22Rv1 (cell line): ENCODE measurements around the gene KCNH5.

Experiments used
- H3K27ac ChIP-seq: fragments of 450-650 bp; 2 replicates; pipeline ENCODE4 v1.5.1; 2017
- CTCF ChIP-seq: fragments of 450-650 bp; IDR thresholded peaks from 2 replicates; pipeline ENCODE4 v1.5.1; 2017; ENCODE audit warnings: mild to moderate bottlenecking
- ZFX ChIP-seq: fragments of 450-650 bp; IDR thresholded peaks from 2 replicates; pipeline ENCODE4 v1.6.1; 2017; ENCODE audit warnings: antibody characterized with exemption, borderline replicate concordance

The KCNH5 gene

GRCh38 chr14:63045234-63045611 is at the start of gene KCNH5:
TSS of gene KCNH5 (minus strand) at chr14:63045458. CDS start at chr14:63045186, 272 bp downstream.
- no peak within 1 kb of the TSS for H3K27ac ChIP-seq
- TF ChIP-seq CTCF (no peak), ZFX (no peak)

- H3K27ac ChIP-seq = no peak overlapping the region
- TF ChIP-seq ZFX (no peak), CTCF (no peak)
Measured at GRCh38 chr14:63091394-63091996, 46.2 kb upstream of the KCNH5 start.

GRCh38 chr14:63088865-63089264 is 43.6 kb upstream of the KCNH5 start:
- TF ChIP-seq ZFX (no peak), CTCF (no peak)
- no peak overlapping the region for H3K27ac ChIP-seq

- TF ChIP-seq ZFX (no peak), CTCF (no peak)
- no peak overlapping the region for H3K27ac ChIP-seq
Measured at GRCh38 chr14:63078569-63078968, 33.3 kb upstream of the KCNH5 start.

GRCh38 chr14:63076488-63076887 is 31.2 kb upstream of the KCNH5 start:
- TF ChIP-seq ZFX = no peak
- TF ChIP-seq CTCF = no peak
- H3K27ac ChIP-seq = no peak overlapping the region

- no peak for TF ChIP-seq CTCF
- no peak for TF ChIP-seq ZFX
- H3K27ac ChIP-seq = no peak overlapping the region
Measured at GRCh38 chr14:63055631-63056030, 10.4 kb upstream of the KCNH5 start.

GRCh38 chr14:63051992-63052391 is 6.7 kb upstream of the KCNH5 start:
- H3K27ac ChIP-seq = no peak overlapping the region
- no peak for TF ChIP-seq CTCF
- TF ChIP-seq ZFX = no peak
